T-helper 17 cell (primary cell): ENCODE data around the gene CCDC85A. TPM values are rescaled to one million over a fixed set of nuclear protein-coding genes. Genes with fewer than 3 reads are reported as not detected.

Experiments
- ATAC-seq: fragments of 150-1000 bp; cut with Tn5 transposase; 2 replicates; pipeline ENCODE4 v1.10.0; 2021; ENCODE audit warnings: mild to moderate bottlenecking, moderate library complexity
- DNase-seq, 3 donors: peaks; one replicate each; pipeline versions ENCODE4 v3.0.0 to v3.0.0-alpha.2; 2020 to 2021
- H3K9me3 ChIP-seq: one replicate; pipeline ENCODE4 v1.7.0; 2013; ENCODE audit warnings: low read length, mild to moderate bottlenecking; ENCODE audit not compliant: control insufficient read depth, poor library complexity, severe bottlenecking
- H3K27ac Mint-ChIP-seq: one replicate; pipeline ENCODE4 v1.8.0; 2022; ENCODE audit warnings: mild to moderate bottlenecking, moderate library complexity, mixed read lengths
- H3K27me3 Mint-ChIP-seq: one replicate; pipeline ENCODE4 v1.8.0; 2022; ENCODE audit warnings: mixed read lengths
- H3K36me3 Mint-ChIP-seq: one replicate; pipeline ENCODE4 v1.8.0; 2022; ENCODE audit warnings: low read depth, mixed read lengths
- H3K4me1 Mint-ChIP-seq: one replicate; pipeline ENCODE4 v1.8.0; 2022; ENCODE audit warnings: mild to moderate bottlenecking, mixed read lengths
- H3K4me3 Mint-ChIP-seq: one replicate; pipeline ENCODE4 v1.8.0; 2022; ENCODE audit warnings: mild to moderate bottlenecking, moderate library complexity, mixed read lengths
- total RNA-seq, 4 donors: library from RNA in 2 of 4; stranded (reverse) in 2 of 4; gene quantifications; one replicate each; pipeline ENCODE4 v1.2.3 and lab custom pipeline; 2022 to 2026

Gene CCDC85A
- total RNA-seq, 2 donors from 2014 or later = not detected

DNA sequence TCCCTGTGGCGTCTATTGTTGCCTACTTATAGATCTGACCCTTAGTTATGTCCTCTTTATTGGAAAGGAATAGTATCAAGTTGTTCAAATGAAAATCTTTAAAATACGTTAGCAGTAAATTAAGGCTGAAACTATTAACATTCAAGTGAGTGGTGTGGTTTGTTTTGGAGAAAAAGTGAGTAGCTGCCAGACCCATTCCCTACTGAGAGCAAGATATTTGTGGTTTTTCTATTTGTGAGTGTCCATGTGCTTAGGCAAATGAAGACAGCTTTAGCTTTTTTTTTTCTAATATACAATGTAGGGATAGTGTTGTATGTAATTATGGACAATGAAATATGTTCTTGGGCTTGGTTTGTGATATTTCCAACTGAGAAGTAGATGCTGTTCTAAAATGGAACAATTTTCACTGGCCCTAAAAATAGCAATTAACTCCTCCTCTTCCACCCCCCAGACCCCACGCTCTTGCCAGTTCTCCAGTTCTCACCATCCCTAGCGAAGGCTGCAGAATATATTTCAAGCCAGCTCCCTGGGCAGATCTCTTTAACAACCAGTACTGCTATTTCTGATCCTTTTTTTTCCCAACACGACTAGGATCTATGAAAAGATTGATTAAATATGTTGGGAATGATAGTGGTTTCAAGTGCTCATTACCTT, 83.1 kb downstream of the CCDC85A start:
- Mint-ChIP-seq H3K36me3 (no peaks in the 10 kb centered on the region), H3K4me3 (no peak overlapping the region), H3K27ac (no peak overlapping the region), H3K4me1 (no peaks in the 10 kb centered on the region), H3K27me3 (no peaks in the 10 kb centered on the region)
- no peak for ATAC-seq
- DNase-seq = no peak
- H3K9me3 ChIP-seq = no peaks in the 10 kb centered on the region

GRCh38 chr2:56267415-56267788, 83.6 kb downstream of the CCDC85A start:
- H3K4me3 Mint-ChIP-seq = no peak overlapping the region
- DNase-seq = no peak
- no peaks in the 10 kb centered on the region for H3K36me3 Mint-ChIP-seq
- H3K27me3 Mint-ChIP-seq = no peaks in the 10 kb centered on the region
- no peak for ATAC-seq
- H3K27ac Mint-ChIP-seq = no peak overlapping the region
- H3K4me1 Mint-ChIP-seq = no peaks in the 10 kb centered on the region
- no peaks in the 10 kb centered on the region for H3K9me3 ChIP-seq

DNA sequence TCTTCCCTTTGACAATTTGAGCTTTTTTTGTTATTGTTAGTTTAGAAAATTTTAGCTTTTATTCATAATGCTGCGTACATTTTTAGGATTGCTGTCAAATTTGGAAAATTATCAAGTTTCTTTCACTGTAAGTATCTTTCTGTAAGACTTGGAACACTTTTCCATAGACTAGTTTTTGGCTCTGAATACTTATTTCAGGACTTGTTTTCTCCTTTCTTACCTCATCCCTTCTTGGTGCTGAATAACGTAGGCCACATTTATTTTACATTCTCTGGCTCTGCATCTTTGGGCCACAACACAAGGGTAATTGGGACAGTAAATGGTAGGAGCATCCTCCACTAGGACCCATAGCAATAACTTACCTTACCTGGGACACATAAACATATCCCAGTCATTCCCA, 85.1 kb downstream of the CCDC85A start:
- no peak for ATAC-seq
- H3K27ac Mint-ChIP-seq = no peak overlapping the region
- no peak for DNase-seq
- H3K36me3 Mint-ChIP-seq = no peaks in the 10 kb centered on the region
- H3K27me3 Mint-ChIP-seq = no peaks in the 10 kb centered on the region
- no peaks in the 10 kb centered on the region for H3K4me1 Mint-ChIP-seq
- H3K4me3 Mint-ChIP-seq = no peak overlapping the region
- no peaks in the 10 kb centered on the region for H3K9me3 ChIP-seq

DNA sequence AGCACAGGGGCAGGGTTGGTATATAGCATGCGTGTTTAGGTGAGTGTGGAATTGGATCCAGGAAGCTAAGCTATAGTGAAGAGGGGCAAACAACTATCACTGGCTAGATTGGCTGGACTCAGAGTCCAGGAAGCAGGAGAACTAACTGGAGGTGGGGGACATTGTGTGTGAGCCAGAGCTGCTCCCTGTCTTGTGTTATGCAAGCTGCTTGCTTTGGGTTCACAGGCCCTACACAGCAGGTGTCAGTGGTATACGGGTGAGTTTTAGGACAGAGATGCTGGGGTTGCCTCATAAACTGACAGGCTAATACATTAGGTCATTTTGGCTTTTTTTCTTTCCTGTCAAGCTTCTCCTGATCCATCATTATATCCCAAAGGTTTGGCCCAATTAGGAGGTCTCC, 87.5 kb downstream of the CCDC85A start:
- H3K9me3 ChIP-seq = no peaks in the 10 kb centered on the region
- Mint-ChIP-seq H3K27ac (no peak overlapping the region), H3K36me3 (no peaks in the 10 kb centered on the region), H3K4me3 (no peak overlapping the region), H3K27me3 (no peaks in the 10 kb centered on the region), H3K4me1 (no peaks in the 10 kb centered on the region)
- ATAC-seq (no peak), DNase-seq (no peak)

DNA sequence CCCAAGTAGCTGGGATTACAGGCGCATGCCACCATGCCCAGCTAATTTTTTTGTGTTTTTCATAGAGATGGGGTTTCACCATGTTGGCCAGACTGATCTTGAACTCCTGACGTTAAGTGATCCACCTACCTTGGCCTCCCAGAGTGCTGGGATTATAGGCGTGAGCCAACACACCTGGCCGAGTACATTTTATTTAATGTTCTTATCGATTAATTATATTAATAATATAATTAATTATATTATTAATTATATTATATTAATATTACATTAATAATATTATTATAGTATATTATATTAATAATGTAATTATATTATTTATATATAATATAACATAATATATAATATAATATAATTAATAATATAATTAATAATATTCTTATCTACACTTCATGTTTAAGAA, 101.4 kb downstream of the CCDC85A start:
- ATAC-seq (no peak), DNase-seq (no peak)
- no peak overlapping the region for H3K27ac Mint-ChIP-seq
- no peaks in the 10 kb centered on the region for H3K27me3 Mint-ChIP-seq
- no peak overlapping the region for H3K4me3 Mint-ChIP-seq
- no peaks in the 10 kb centered on the region for H3K36me3 Mint-ChIP-seq
- H3K9me3 ChIP-seq = no peaks in the 10 kb centered on the region
- H3K4me1 Mint-ChIP-seq = no peaks in the 10 kb centered on the region

GRCh38 chr2:56286936-56287335, 103.1 kb downstream of the CCDC85A start:
- Mint-ChIP-seq H3K4me1 (no peaks in the 10 kb centered on the region), H3K27me3 (no peaks in the 10 kb centered on the region), H3K4me3 (no peak overlapping the region), H3K36me3 (no peaks in the 10 kb centered on the region), H3K27ac (no peak overlapping the region)
- ATAC-seq (no peak), DNase-seq (no peak)
- no peaks in the 10 kb centered on the region for H3K9me3 ChIP-seq

- no peak overlapping the region for H3K4me3 Mint-ChIP-seq
- H3K27ac Mint-ChIP-seq = no peak overlapping the region
- H3K27me3 Mint-ChIP-seq = no peaks in the 10 kb centered on the region
- no peaks in the 10 kb centered on the region for H3K9me3 ChIP-seq
- ATAC-seq (no peak), DNase-seq (no peak)
- no peaks in the 10 kb centered on the region for H3K36me3 Mint-ChIP-seq
- no peaks in the 10 kb centered on the region for H3K4me1 Mint-ChIP-seq
These were observed 103.7 kb downstream of the CCDC85A start for GRCh38 chr2:56287508-56287907.

- no peaks in the 10 kb centered on the region for H3K9me3 ChIP-seq
- no peak overlapping the region for H3K4me3 Mint-ChIP-seq
- no peak overlapping the region for H3K27ac Mint-ChIP-seq
- no peaks in the 10 kb centered on the region for H3K27me3 Mint-ChIP-seq
- DNase-seq (no peak), ATAC-seq (no peak)
- H3K36me3 Mint-ChIP-seq = no peaks in the 10 kb centered on the region
- no peaks in the 10 kb centered on the region for H3K4me1 Mint-ChIP-seq
These were observed 104.2 kb downstream of the CCDC85A start for GRCh38 chr2:56287974-56288373.

DNA sequence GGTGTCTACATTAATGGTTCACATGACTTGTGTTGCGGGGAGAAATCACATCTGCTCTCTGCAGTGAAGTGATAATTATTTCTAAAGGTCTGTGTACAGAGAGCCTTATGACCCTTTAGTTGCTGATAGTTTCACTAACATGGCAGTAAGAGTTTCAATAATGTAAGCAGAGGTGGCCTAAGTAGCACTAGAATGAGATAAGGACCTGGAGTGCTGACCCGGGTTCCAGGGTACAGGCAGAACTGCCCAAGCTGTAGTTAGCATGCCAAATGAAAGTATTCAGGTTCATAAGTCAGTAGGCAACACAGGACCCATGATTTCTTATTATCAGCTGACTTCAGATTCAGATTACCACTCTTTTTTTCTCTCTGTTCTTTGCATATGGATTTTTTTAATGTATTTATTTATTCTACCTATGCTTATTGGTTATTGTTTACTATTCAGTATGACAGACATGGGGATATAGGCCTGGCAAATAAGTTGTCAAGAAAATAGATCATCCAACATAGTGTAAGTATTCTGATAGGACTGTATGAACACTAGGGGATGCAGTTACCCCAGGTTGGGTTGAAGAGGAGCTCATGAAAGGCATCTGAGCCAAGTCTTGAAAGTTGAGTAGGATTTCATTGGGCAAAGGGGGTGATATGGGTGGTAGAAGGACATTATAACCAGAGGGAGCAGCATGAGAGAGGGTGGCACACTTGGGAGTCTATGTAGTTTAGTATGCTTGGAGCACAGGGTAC, 105.2 kb downstream of the CCDC85A start:
- no peak for ATAC-seq
- no peaks in the 10 kb centered on the region for H3K9me3 ChIP-seq
- H3K27ac Mint-ChIP-seq = no peak overlapping the region
- H3K4me1 Mint-ChIP-seq = no peaks in the 10 kb centered on the region
- H3K4me3 Mint-ChIP-seq = no peak overlapping the region
- no peaks in the 10 kb centered on the region for H3K27me3 Mint-ChIP-seq
- no peak for DNase-seq
- no peaks in the 10 kb centered on the region for H3K36me3 Mint-ChIP-seq

DNA sequence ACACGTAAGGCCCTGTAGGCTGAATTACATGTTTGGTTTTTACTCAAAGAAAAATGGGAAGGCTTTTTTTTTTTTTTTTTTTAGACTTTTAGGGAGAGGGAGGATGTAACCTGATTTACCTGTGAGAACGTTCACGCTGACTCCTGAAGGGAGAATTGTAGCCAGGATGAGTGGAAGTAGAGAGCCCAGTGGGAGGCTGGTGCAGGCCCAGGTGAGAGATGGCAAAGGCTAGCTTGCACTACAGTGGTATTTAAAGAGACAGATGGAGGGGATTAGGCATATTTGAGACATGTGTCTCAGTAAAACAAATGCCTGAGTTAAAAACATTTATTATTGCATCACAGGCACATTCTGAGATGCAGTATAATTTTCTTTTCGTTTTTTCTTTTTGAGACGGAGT, 107.9 kb downstream of the CCDC85A start:
- ATAC-seq = no peak

GRCh38 chr2:56292951-56293350, 109.2 kb downstream of the CCDC85A start:
- H3K9me3 ChIP-seq = no peaks in the 10 kb centered on the region
- Mint-ChIP-seq H3K4me1 (no peaks in the 10 kb centered on the region), H3K27ac (no peak overlapping the region), H3K27me3 (no peaks in the 10 kb centered on the region), H3K4me3 (no peak overlapping the region), H3K36me3 (no peaks in the 10 kb centered on the region)
- ATAC-seq (no peak), DNase-seq (no peak)

More for the DNA sequence above, 107.9 kb downstream of the CCDC85A start:
- Mint-ChIP-seq H3K4me1 (no peaks in the 10 kb centered on the region), H3K27me3 (no peaks in the 10 kb centered on the region), H3K36me3 (no peaks in the 10 kb centered on the region), H3K27ac (no peak overlapping the region), H3K4me3 (no peak overlapping the region)
- H3K9me3 ChIP-seq = no peaks in the 10 kb centered on the region
- DNase-seq = no peak

GRCh38 chr2:56295666-56296065, 111.9 kb downstream of the CCDC85A start:
- H3K27me3 Mint-ChIP-seq = no peaks in the 10 kb centered on the region
- no peaks in the 10 kb centered on the region for H3K9me3 ChIP-seq
- no peaks in the 10 kb centered on the region for H3K4me1 Mint-ChIP-seq
- no peaks in the 10 kb centered on the region for H3K36me3 Mint-ChIP-seq
- H3K27ac Mint-ChIP-seq = no peak overlapping the region
- DNase-seq (no peak), ATAC-seq (no peak)
- no peak overlapping the region for H3K4me3 Mint-ChIP-seq

- H3K4me1 Mint-ChIP-seq = no peaks in the 10 kb centered on the region
- no peaks in the 10 kb centered on the region for H3K36me3 Mint-ChIP-seq
- no peaks in the 10 kb centered on the region for H3K9me3 ChIP-seq
- no peaks in the 10 kb centered on the region for H3K27me3 Mint-ChIP-seq
- no peak for ATAC-seq
- no peak for DNase-seq
- H3K27ac Mint-ChIP-seq = no peak overlapping the region
- H3K4me3 Mint-ChIP-seq = no peak overlapping the region
These were observed 113.9 kb downstream of the CCDC85A start for GRCh38 chr2:56297671-56298070.

GRCh38 chr2:56299171-56299691, 115.4 kb downstream of the CCDC85A start:
- DNase-seq (no peak), ATAC-seq (no peak)
- H3K4me1 Mint-ChIP-seq = no peaks in the 10 kb centered on the region
- H3K36me3 Mint-ChIP-seq = no peaks in the 10 kb centered on the region
- H3K27me3 Mint-ChIP-seq = no peaks in the 10 kb centered on the region
- H3K4me3 Mint-ChIP-seq = no peak overlapping the region
- no peaks in the 10 kb centered on the region for H3K9me3 ChIP-seq
- H3K27ac Mint-ChIP-seq = no peak overlapping the region
